Measurements from ENCODE around the gene METAP1D.
"Not testable (repeated sequence)": the region's sequence is repeated elsewhere in the genome, so short reads cannot be mapped to it uniquely, and the experiment has no call there.

METAP1D gene

GRCh38 chr2:172105471-172106107 lies 105.8 kb downstream of the METAP1D start:
- no peak for DNase-seq

- DNase-seq = peak; percentile 29
Measured at GRCh38 chr2:172106108-172106961, 106.6 kb downstream of the METAP1D start.

GRCh38 chr2:172107690-172108586 lies 108.2 kb downstream of the METAP1D start:
- DNase-seq = no peak

GRCh38 chr2:172108587-172108930 lies 108.8 kb downstream of the METAP1D start:
- DNase-seq = no peak

GRCh38 chr2:172109256-172109987 lies 109.7 kb downstream of the METAP1D start:
- no peak for DNase-seq

- DNase-seq = no peak
Measured at GRCh38 chr2:172109988-172110811, 110.4 kb downstream of the METAP1D start.

GRCh38 chr2:172113617-172114016 lies 113.9 kb downstream of the METAP1D start:
- DNase-seq = no peak

GRCh38 chr2:172114176-172114575 lies 114.4 kb downstream of the METAP1D start:
- not testable (repeated sequence) for DNase-seq

- no peak for DNase-seq
Measured at GRCh38 chr2:172114579-172114978, 114.8 kb downstream of the METAP1D start.

- DNase-seq = no peak
Measured at GRCh38 chr2:172116107-172116506, 116.4 kb downstream of the METAP1D start.

- DNase-seq = no peak
Measured at GRCh38 chr2:172119089-172119488, 119.3 kb downstream of the METAP1D start.

GRCh38 chr2:172120118-172120517 lies 120.4 kb downstream of the METAP1D start:
- DNase-seq = no peak

GRCh38 chr2:172128484-172128883 lies 128.7 kb downstream of the METAP1D start:
- DNase-seq = no peak

GRCh38 chr2:172129404-172129803 lies 129.7 kb downstream of the METAP1D start:
- DNase-seq = no peak
